ENCODE measurements around the gene KLK10.

- TF ChIP-seq CTCF (IDR thresholded peaks at IDR 0.05) (no peak), POLR2A (IDR thresholded peaks at IDR 0.05) (no peak)
Measured at GRCh38 chr19:51014242-51014641, 5.3 kb downstream of the KLK10 start.

Measured in lower leg skin (tissue), 3 donors.